GM12874 (cell line): Measurements from ENCODE around the gene MSRB3.

ENCODE experiments used
- CTCF ChIP-seq: IDR thresholded peaks from 2 replicates; pipeline ENCODE4 v1.5.1; 2011; ENCODE audit warnings: low read depth, mild to moderate bottlenecking, control low read depth, low read length, moderate library complexity; ENCODE audit not compliant: insufficient read depth

MSRB3 gene

DNA sequence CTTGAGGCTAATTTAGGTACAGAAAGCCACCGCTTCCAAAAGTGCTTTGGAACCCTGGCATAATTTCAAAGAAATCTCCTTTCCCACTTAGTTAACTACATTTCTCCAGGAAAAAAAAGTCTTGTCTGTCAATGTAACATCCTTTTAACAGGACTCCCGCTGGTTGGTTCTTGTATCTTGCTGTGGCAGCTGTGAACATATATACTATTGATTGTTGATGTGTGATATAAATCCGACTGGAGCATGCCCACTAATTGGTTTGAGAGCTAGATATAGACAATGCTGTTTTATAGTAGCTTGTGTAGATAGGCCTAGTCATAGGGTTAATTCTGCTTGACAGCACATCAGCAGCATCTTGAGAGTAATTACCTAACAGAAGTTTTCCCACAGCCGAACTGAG lies 89.6 kb downstream of the MSRB3 start:
- no peak for TF ChIP-seq CTCF

- no peak for TF ChIP-seq CTCF
Observed at GRCh38 chr12:65372574-65372973, 94.1 kb downstream of the MSRB3 start.

DNA sequence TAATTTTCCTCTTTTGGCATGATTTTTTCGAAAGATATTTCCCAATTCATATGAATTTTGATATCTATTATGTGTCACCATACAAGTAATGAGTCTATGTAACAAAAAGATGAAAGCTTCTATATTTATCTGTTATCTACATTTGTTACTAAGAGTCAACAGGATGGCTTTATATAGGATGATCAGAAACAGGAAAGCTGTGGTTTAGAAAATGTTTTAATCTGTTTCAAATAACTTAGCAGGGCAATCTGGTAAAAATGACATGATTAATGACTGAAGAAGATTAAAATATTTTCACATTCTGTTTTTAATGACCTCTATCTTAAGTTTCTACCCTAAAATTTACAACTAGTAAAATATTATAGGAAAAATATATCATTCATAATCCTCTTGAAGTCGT lies 105.8 kb downstream of the MSRB3 start:
- TF ChIP-seq CTCF = no peak

GRCh38 chr12:65387396-65387795 lies 108.9 kb downstream of the MSRB3 start:
- no peak for TF ChIP-seq CTCF

GRCh38 chr12:65389436-65389835 lies 111.0 kb downstream of the MSRB3 start:
- TF ChIP-seq CTCF = no peak

DNA sequence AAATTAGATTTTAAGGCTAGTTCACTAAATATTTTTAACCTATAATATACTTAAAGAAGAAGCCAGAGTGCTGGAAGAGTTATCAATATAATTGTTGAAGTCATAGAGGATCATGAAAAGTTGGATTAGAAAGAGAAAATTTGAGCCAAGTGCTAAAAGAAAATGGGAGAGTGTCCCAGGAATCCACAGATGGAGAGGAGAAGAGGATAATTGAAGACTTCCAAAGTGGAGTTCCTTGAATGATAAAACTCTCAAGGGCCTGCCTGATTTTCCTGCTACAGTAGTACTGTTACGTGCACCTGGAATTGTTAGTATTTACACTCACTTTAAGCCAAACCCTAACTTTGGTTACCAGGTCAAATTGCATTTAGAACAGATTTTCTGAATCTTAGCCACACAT lies 113.2 kb downstream of the MSRB3 start:
- no peak for TF ChIP-seq CTCF

GRCh38 chr12:65392491-65392890 lies 114.0 kb downstream of the MSRB3 start:
- no peak for TF ChIP-seq CTCF

- TF ChIP-seq CTCF = no peak
Observed at GRCh38 chr12:65403188-65403587, 124.7 kb downstream of the MSRB3 start.
